ENCODE data around the gene WWOX. TPM values are rescaled to one million over a fixed set of nuclear protein-coding genes. Genes with fewer than 3 reads are reported as not detected.

Gene WWOX
- total and polyA plus RNA-seq, 2 of the 13 experiments (the other 11 are each of a cell fraction or from before 2014, with no cell fraction given) = 9.1 to 37.4 TPM

DNA sequence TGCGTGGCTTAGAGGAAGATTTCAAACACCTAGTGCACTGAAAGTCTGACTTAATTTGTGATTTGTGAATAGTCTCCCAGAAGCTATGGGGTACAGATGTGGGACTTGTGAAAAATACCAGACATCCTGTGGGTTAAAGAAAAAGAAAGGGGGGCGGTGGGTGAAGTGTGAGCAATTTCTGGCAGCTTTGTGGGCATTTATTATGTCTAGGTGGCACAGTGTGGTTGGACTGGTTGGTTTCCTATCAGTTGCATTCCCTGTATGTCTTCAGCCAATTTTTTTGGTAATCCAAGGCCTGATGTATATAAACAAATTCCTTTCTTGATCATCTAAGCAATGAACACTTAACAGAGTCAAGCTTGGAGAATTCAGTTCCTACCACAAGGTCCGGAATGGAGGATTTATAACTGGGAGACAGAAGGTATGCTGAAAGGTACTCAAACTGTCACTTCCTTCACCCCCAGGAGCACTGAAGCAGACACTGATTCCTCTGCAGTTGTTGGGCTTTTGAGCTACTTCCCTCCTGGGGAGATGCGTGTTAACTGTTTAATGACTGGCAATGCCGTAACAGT is 211.6 kb downstream of the WWOX start (continued):
- TF ChIP-seq, protein P1, sequence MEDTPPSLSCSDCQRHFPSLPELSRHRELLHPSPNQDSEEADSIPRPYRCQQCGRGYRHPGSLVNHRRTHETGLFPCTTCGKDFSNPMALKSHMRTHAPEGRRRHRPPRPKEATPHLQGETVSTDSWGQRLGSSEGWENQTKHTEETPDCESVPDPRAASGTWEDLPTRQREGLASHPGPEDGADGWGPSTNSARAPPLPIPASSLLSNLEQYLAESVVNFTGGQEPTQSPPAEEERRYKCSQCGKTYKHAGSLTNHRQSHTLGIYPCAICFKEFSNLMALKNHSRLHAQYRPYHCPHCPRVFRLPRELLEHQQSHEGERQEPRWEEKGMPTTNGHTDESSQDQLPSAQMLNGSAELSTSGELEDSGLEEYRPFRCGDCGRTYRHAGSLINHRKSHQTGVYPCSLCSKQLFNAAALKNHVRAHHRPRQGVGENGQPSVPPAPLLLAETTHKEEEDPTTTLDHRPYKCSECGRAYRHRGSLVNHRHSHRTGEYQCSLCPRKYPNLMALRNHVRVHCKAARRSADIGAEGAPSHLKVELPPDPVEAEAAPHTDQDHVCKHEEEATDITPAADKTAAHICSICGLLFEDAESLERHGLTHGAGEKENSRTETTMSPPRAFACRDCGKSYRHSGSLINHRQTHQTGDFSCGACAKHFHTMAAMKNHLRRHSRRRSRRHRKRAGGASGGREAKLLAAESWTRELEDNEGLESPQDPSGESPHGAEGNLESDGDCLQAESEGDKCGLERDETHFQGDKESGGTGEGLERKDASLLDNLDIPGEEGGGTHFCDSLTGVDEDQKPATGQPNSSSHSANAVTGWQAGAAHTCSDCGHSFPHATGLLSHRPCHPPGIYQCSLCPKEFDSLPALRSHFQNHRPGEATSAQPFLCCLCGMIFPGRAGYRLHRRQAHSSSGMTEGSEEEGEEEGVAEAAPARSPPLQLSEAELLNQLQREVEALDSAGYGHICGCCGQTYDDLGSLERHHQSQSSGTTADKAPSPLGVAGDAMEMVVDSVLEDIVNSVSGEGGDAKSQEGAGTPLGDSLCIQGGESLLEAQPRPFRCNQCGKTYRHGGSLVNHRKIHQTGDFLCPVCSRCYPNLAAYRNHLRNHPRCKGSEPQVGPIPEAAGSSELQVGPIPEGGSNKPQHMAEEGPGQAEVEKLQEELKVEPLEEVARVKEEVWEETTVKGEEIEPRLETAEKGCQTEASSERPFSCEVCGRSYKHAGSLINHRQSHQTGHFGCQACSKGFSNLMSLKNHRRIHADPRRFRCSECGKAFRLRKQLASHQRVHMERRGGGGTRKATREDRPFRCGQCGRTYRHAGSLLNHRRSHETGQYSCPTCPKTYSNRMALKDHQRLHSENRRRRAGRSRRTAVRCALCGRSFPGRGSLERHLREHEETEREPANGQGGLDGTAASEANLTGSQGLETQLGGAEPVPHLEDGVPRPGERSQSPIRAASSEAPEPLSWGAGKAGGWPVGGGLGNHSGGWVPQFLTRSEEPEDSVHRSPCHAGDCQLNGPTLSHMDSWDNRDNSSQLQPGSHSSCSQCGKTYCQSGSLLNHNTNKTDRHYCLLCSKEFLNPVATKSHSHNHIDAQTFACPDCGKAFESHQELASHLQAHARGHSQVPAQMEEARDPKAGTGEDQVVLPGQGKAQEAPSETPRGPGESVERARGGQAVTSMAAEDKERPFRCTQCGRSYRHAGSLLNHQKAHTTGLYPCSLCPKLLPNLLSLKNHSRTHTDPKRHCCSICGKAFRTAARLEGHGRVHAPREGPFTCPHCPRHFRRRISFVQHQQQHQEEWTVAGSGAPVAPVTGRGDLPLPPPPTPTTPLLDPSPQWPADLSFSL (CRISPR knock-in tag; IDR thresholded peaks at IDR 0.05) = no peak

DNA sequence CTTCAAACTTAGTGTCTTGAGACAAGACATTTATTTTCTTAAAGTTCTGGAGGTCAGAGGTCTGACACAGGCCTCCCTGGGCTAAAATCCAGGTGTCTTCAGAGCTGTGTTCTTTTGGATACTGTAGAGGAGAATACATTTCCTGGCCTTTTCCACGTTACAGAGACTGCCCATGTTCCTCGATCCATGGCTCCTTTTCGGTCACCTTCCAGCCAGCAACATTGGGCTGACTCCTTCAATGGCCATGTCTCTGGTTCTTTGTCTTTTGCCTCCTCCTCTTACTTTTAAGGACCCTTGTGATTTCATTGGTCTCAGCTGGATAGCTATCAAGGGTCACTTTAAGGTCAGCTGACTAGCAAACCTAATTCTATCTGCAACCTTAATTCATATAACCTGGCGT is 212.4 kb downstream of the WWOX start:
- H3K4me1 ChIP-seq (ENCODE audit: insufficient read depth, low read length) = peaks cover 10% of the 10 kb centered on the region
- intact Hi-C loops (cut with micrococcal nuclease; ENCODE audit: unreplicated experiment) = no loop called here
- no peaks in the 10 kb centered on the region for H3K9me3 ChIP-seq (ENCODE audit: low read length)
- no peak overlapping the region for H3K9ac ChIP-seq (ENCODE audit: insufficient read depth, low read depth, low read length)
- no TSS peak for BruUV-seq (replicated peaks)
- H3K79me2 ChIP-seq (ENCODE audit: insufficient read depth, low read length) = no peaks in the 10 kb centered on the region
- DNase-seq (ENCODE audit: low spot score) (no peak), ATAC-seq (no peak), FAIRE-seq (no peak)
- no peak for TF ChIP-seq KAT7 (CRISPR knock-in tag; IDR thresholded peaks at IDR 0.05; ENCODE audit: borderline replicate concordance)
- no peak for TF ChIP-seq ZNF20 (CRISPR knock-in tag; IDR thresholded peaks at IDR 0.05)
- TF ChIP-seq ZFP1 (CRISPR knock-in tag; IDR thresholded peaks at IDR 0.05) = no peak
- no peak for TF ChIP-seq TAF1 (CRISPR knock-in tag; IDR thresholded peaks at IDR 0.05)
- TF ChIP-seq ZNF619 (CRISPR knock-in tag; IDR thresholded peaks at IDR 0.05) = no peak
- TF ChIP-seq, protein P2, sequence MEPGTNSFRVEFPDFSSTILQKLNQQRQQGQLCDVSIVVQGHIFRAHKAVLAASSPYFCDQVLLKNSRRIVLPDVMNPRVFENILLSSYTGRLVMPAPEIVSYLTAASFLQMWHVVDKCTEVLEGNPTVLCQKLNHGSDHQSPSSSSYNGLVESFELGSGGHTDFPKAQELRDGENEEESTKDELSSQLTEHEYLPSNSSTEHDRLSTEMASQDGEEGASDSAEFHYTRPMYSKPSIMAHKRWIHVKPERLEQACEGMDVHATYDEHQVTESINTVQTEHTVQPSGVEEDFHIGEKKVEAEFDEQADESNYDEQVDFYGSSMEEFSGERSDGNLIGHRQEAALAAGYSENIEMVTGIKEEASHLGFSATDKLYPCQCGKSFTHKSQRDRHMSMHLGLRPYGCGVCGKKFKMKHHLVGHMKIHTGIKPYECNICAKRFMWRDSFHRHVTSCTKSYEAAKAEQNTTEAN (CRISPR knock-in tag; conservative IDR thresholded peaks at IDR 0.05) = no peak
- TF ChIP-seq, protein P3, sequence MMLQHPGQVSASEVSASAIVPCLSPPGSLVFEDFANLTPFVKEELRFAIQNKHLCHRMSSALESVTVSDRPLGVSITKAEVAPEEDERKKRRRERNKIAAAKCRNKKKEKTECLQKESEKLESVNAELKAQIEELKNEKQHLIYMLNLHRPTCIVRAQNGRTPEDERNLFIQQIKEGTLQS (CRISPR knock-in tag; IDR thresholded peaks at IDR 0.05) = no peak
- TF ChIP-seq JUNB (CRISPR knock-in tag; IDR thresholded peaks at IDR 0.05; ENCODE audit: borderline replicate concordance) = no peak
- no peak overlapping the region for H3K4me3 ChIP-seq (replicated peaks in 1 of 3; ENCODE audit: insufficient read depth in 1 of 3, low read depth in 2 of 3, low read length in 3 of 3)
- POLR2A ChIA-PET = no interaction called here
- no peaks in the 10 kb centered on the region for H4K20me1 ChIP-seq (ENCODE audit: insufficient read depth, low read length)
- no peak overlapping the region for H2AFZ ChIP-seq (ENCODE audit: low read length)
- CTCF ChIA-PET (ENCODE audit: low intra/inter-chr PET ratio, low total read pairs) = interaction anchor here (0.7 kb wide), 1 partner anchor 64 kb away, joined by 3 read pairs; no protein-coding TSS in a partner anchor
- H3K36me3 ChIP-seq (replicated peaks in 1 of 2; ENCODE audit: control insufficient read depth in 1 of 2, insufficient read depth in 2 of 2, low read length in 2 of 2) = no peaks in the 10 kb centered on the region
- in situ Hi-C loops (cut with HindIII; ENCODE audit: extremely low pct_ligation_motif_present, low pct_unique_long_range_greater_than_20kb) = no loop called here
- H3K27me3 ChIP-seq (ENCODE audit: control insufficient read depth in 1 of 2, insufficient read depth in 2 of 2, low read length in 2 of 2) = no peaks in the 10 kb centered on the region
- 96% methylated on average over 4 of the region's 4 CpGs for WGBS (ENCODE audit: low lambda C conversion rate)
- no peak overlapping the region for H3K4me2 ChIP-seq (ENCODE audit: low read depth, low read length)
- H3K27ac ChIP-seq (ENCODE audit: extremely low read length, insufficient read depth, low read length) = no peak overlapping the region
